GM19397 (cell line): Measurements from ENCODE around the gene TPP2.

Experiments
- ATAC-seq: cut with Tn5 transposase; IDR thresholded peaks from one replicate; pipeline ENCODE4 v1.9.1; 2021; ENCODE audit warnings: mild to moderate bottlenecking, moderate library complexity; ENCODE audit not compliant: unreplicated experiment

TPP2 gene

DNA sequence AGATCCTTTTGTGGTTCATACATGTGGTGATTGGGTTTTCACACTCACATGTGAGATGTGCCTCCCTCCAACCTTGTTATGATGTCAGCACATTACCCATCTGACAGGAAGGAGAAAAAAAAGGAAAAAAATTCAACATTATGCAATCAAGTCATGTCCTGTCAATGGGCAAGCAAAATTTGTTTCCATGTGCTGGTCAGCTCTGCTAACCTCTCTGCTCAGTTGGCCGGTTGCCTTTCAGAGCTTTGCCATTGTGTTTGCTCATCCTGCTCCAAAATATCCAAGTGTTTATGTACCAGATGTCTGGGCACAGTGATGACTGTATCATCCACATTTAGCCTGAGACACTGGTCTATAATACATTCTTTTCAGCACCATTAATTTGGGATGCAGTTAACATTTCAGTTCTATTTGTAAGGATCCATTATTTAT is 125.0 kb downstream of the TPP2 start:
- no peak for ATAC-seq

DNA sequence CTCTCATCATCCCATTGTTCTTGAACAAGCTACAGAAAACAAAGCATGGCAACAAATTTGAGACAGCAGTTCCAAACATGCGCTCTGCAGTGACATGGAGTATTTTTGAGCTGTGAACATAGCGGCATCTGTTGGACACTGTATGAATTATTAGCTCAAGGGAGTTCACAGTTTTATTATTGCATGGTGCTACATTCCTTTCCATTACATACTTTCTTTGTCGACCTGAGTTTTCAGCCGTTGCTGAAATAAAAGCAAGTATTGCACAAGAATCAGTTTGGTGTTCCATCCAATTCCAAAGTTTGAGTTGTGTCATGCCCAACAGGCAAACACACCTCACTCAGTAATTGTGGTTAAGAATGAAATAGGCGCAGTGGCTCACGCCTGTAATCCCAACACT is 128.1 kb downstream of the TPP2 start:
- ATAC-seq: no peak

DNA sequence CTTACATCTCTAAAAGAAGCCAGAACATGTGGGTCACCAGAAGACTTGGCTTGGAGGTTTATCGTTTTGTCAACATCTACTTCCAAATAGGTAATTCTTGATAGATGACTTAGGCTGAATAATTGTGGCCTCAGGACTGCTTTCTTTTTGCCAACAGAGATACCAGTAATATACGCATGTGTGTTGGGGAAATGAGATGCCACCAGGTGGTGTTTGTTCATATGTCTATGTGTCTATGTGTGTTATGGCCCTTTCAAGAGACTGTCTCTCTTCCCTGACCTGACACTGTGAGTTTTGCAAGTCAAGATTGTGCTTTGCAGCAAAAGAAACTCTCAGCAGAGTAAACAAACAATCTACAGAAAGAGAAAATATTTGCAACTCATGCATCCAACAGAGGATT is 129.6 kb downstream of the TPP2 start:
- ATAC-seq: no peak
